Hepatocyte (in vitro differentiated cells): ENCODE data around the gene SUB1.

Experiments used
- CTCF ChIP-seq: fragments of 200-600 bp; sonication (generic); IDR thresholded peaks from 2 replicates; pipeline ENCODE4 v1.5.1; 2016; ENCODE audit warnings: antibody characterized with exemption, mild to moderate bottlenecking; ENCODE audit not compliant: poor library complexity
- EZH2 ChIP-seq: fragments of 200-600 bp; sonication (generic); IDR thresholded peaks from 2 replicates; pipeline ENCODE4 v1.6.1; 2016; ENCODE audit warnings: antibody characterized with exemption, mild to moderate bottlenecking, borderline replicate concordance
- EZH2phosphoT487 ChIP-seq: fragments of 200-600 bp; sonication (generic); IDR thresholded peaks from one replicate; pipeline ENCODE4 v1.6.1; 2018; ENCODE audit warnings: antibody characterized with exemption, mild to moderate bottlenecking, low read depth, moderate library complexity; ENCODE audit not compliant: unreplicated experiment, severe bottlenecking

GRCh38 chr5:32618962-32619361, 33.6 kb downstream of the SUB1 start:
- no peak for TF ChIP-seq CTCF
- TF ChIP-seq EZH2phosphoT487, result no peak
- TF ChIP-seq EZH2, result no peak
